Measurements from ENCODE around the gene ANAPC13.

ANAPC13 gene

GRCh38 chr3:134505485-134505884 is 19.7 kb upstream of the ANAPC13 start:
- Histone ChIP-seq H3K27ac (peak overlapping the region; percentile 47), H3K4me3 (ENCODE audit: low read depth in 1 of 2, low read length in 1 of 2) (no peak overlapping the region), H3K27me3 (no peaks in the 10 kb centered on the region), H3K9me3 (no peaks in the 10 kb centered on the region), H3K4me1 (ENCODE audit: control insufficient read depth in 1 of 2, insufficient read depth in 1 of 2, low read depth in 1 of 2, low read length in 1 of 2) (peaks cover 1 to 8% of the 10 kb centered on the region in 2 experiments), H3K36me3 (peaks cover 20% of the 10 kb centered on the region)
- TF ChIP-seq CTCF (IDR thresholded peaks at IDR 0.05), result no peak

GRCh38 chr3:134504132-134504531 is 18.3 kb upstream of the ANAPC13 start:
- H3K36me3 ChIP-seq, result peaks cover 15% of the 10 kb centered on the region
- no peaks in the 10 kb centered on the region for H3K27me3 ChIP-seq
- H3K9me3 ChIP-seq, result no peaks in the 10 kb centered on the region
- H3K4me3 ChIP-seq (ENCODE audit: low read depth in 1 of 2, low read length in 1 of 2), result no peak overlapping the region
- H3K4me1 ChIP-seq (ENCODE audit: control insufficient read depth in 1 of 2, insufficient read depth in 1 of 2, low read depth in 1 of 2, low read length in 1 of 2), result peaks cover 0 to 5% of the 10 kb centered on the region in 2 experiments
- H3K27ac ChIP-seq, result no peak overlapping the region
- no peak for TF ChIP-seq CTCF (IDR thresholded peaks at IDR 0.05)

DNA sequence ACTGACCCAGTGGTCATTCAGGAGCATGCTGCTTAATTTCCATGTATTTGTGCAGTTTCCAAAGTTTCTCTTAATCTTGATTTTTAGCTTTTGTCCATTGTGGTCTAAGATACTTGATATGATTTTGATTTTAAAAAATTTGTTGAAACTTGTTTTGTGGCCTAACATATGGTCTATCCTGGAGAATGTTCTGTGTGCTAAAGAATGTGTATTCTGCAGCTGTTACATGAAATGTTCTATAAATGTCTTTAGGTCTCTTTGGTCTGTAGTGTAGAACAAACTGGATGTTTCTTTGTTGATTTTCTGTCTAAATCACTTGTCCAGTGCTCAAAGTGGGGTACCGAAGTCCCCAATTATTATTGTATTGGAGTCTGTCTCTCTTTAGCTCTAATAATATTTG is 17.5 kb upstream of the ANAPC13 start:
- peaks cover 11% of the 10 kb centered on the region for H3K36me3 ChIP-seq
- TF ChIP-seq CTCF (IDR thresholded peaks at IDR 0.05), result no peak
- H3K9me3 ChIP-seq, result no peaks in the 10 kb centered on the region

DNA sequence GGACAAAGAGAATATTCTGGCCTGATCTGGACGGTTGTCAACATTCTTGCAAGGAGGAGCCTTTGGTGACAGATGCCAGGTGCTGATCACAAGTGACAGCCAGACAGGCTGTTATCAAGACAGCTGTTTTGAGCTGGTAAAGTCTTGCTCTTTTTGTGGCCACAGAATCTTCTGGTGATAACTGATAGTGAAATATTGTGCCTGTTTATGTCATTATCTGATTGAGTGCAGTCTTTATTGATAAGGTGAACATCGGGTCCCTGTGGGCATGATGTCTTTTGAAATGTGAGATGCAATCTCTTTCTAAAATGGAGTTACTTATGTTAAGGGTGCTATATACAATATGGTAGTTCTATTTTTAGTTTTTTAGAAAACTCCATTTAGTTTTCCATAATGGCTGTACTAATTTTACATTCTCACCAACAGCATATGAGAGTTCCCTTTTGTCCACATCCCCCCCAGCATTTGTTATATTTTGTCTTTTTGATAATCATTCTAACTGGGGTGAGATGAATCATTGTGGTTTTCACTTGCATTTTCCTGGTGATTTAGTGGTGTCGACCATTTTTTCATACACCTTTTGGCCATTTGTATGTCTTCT is 10.8 kb upstream of the ANAPC13 start:
- no peaks in the 10 kb centered on the region for H3K9me3 ChIP-seq
- H3K36me3 ChIP-seq, result peaks cover 14% of the 10 kb centered on the region
- H3K27me3 ChIP-seq, result no peaks in the 10 kb centered on the region
- H3K4me1 ChIP-seq (ENCODE audit: control insufficient read depth in 1 of 2, insufficient read depth in 1 of 2, low read depth in 1 of 2, low read length in 1 of 2), result peaks cover 16 to 17% of the 10 kb centered on the region in 2 experiments
- no peak overlapping the region for H3K4me3 ChIP-seq (ENCODE audit: low read depth in 1 of 2, low read length in 1 of 2)
- H3K27ac ChIP-seq, result peak overlapping the region; percentile 4
- TF ChIP-seq CTCF (IDR thresholded peaks at IDR 0.05), result no peak

More for the DNA sequence above, 17.5 kb upstream of the ANAPC13 start:
- H3K27ac ChIP-seq, result no peak overlapping the region
- no peaks in the 10 kb centered on the region for H3K27me3 ChIP-seq
- H3K4me1 ChIP-seq (ENCODE audit: control insufficient read depth in 1 of 2, insufficient read depth in 1 of 2, low read depth in 1 of 2, low read length in 1 of 2), result peaks cover 0 to 5% of the 10 kb centered on the region in 2 experiments
- H3K4me3 ChIP-seq (ENCODE audit: low read depth in 1 of 2, low read length in 1 of 2), result no peak overlapping the region

DNA sequence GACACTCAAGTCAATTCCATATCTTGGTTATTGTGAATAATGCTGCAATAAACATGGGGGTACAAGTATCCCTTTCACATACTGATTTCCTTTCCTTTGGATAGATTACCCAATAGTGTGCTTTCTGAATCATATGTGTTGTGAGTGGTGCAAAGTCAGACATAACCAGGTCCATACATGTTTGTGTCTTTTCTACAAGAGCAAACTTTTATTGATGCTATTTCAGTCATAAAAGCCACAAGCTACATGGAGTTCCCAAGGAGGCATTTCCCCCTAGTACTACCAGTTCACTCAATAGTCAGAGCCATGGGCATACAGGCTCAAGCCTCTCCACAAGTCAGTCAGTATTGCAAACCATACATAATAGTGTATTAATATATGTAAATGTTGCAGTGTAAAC is 10.2 kb upstream of the ANAPC13 start:
- Histone ChIP-seq H3K4me3 (ENCODE audit: low read depth in 1 of 2, low read length in 1 of 2) (no peak overlapping the region), H3K27ac (peak overlapping the region; percentile 4), H3K36me3 (peaks cover 14% of the 10 kb centered on the region), H3K4me1 (ENCODE audit: control insufficient read depth in 1 of 2, insufficient read depth in 1 of 2, low read depth in 1 of 2, low read length in 1 of 2) (peaks cover 16 to 19% of the 10 kb centered on the region in 2 experiments), H3K9me3 (no peaks in the 10 kb centered on the region), H3K27me3 (no peaks in the 10 kb centered on the region)
- no peak for TF ChIP-seq CTCF (IDR thresholded peaks at IDR 0.05)
